ENCODE measurements around the gene CNTNAP2.

DNA sequence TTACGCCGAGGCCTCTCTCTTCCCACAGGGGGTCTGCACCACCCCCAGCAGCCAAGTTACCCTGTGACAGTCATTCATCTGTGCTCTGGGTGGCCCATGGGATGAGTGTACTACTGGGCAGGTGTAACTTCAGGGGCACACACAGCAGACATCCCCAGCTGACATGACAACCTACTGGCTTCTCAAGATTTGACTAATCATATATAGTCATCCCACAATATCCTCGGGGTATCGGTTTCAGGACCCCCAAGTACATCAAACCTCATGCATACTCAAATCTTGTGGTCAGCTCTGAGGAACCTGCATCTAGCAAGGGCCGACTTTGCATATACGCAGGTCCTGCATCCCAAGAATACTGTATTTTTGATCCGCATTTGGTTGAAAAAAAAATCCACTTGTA lies 2137.0 kb downstream of the CNTNAP2 start:
- TF ChIP-seq, protein P1, sequence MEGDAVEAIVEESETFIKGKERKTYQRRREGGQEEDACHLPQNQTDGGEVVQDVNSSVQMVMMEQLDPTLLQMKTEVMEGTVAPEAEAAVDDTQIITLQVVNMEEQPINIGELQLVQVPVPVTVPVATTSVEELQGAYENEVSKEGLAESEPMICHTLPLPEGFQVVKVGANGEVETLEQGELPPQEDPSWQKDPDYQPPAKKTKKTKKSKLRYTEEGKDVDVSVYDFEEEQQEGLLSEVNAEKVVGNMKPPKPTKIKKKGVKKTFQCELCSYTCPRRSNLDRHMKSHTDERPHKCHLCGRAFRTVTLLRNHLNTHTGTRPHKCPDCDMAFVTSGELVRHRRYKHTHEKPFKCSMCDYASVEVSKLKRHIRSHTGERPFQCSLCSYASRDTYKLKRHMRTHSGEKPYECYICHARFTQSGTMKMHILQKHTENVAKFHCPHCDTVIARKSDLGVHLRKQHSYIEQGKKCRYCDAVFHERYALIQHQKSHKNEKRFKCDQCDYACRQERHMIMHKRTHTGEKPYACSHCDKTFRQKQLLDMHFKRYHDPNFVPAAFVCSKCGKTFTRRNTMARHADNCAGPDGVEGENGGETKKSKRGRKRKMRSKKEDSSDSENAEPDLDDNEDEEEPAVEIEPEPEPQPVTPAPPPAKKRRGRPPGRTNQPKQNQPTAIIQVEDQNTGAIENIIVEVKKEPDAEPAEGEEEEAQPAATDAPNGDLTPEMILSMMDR (IDR thresholded peaks at IDR 0.05): no peak
- TF ChIP-seq POLR2A (IDR thresholded peaks at IDR 0.05) (no peak), EP300 (IDR thresholded peaks at IDR 0.05) (no peak)
